GM21367 (cell line): Measurements from ENCODE around the gene COG8.

Experiments
- ATAC-seq: cut with Tn5 transposase; IDR thresholded peaks from one replicate; pipeline ENCODE4 v1.9.1; 2021; ENCODE audit not compliant: unreplicated experiment

COG8 gene

GRCh38 chr16:69348222-69348621 lies 8.9 kb upstream of the COG8 start:
- no peak for ATAC-seq

- no peak for ATAC-seq
These were observed 7.3 kb upstream of the COG8 start for GRCh38 chr16:69346683-69347082.

GRCh38 chr16:69345923-69346322 lies 6.6 kb upstream of the COG8 start:
- no peak for ATAC-seq

- no peak for ATAC-seq
These were observed 4.8 kb upstream of the COG8 start for GRCh38 chr16:69344171-69344570.

GRCh38 chr16:69340095-69340644 lies 806 bp upstream of the COG8 start:
- ATAC-seq = no peak

- no peak for ATAC-seq
These were observed 641 bp downstream of the COG8 start for GRCh38 chr16:69338557-69339288.

- no peak for ATAC-seq
These were observed 4.7 kb downstream of the COG8 start for GRCh38 chr16:69334696-69335095.

GRCh38 chr16:69330286-69331109 lies 8.9 kb downstream of the COG8 start, which contains the start of gene PDF:
Gene PDF (minus strand): TSS chr16:69330588. CDS start chr16:69330570, 18 bp downstream.
- peak; percentile 87 for ATAC-seq

GRCh38 chr16:69329369-69330285 lies 9.7 kb downstream of the COG8 start:
- peak; percentile 33 for ATAC-seq

GRCh38 chr16:69328854-69329316 lies 10.5 kb downstream of the COG8 start:
- ATAC-seq = no peak

GRCh38 chr16:69327585-69328310 lies 11.6 kb downstream of the COG8 start:
- ATAC-seq = no peak

- ATAC-seq = no peak
These were observed 13.0 kb downstream of the COG8 start for GRCh38 chr16:69326172-69326873.

GRCh38 chr16:69325784-69326171 lies 13.6 kb downstream of the COG8 start:
- no peak for ATAC-seq

- ATAC-seq = no peak
These were observed 14.6 kb downstream of the COG8 start for GRCh38 chr16:69324585-69325253.

- ATAC-seq = no peak
These were observed 15.3 kb downstream of the COG8 start for GRCh38 chr16:69324013-69324531.

- ATAC-seq = no peak
These were observed 15.9 kb downstream of the COG8 start for GRCh38 chr16:69323415-69323814.

- no peak for ATAC-seq
These were observed 17.0 kb downstream of the COG8 start for GRCh38 chr16:69322343-69322742.

- no peak for ATAC-seq
These were observed 18.3 kb downstream of the COG8 start for GRCh38 chr16:69321080-69321479.

- no peak for ATAC-seq
These were observed 18.7 kb downstream of the COG8 start for GRCh38 chr16:69320740-69321073.
